ENCODE data around the gene PIK3AP1.
"Not testable (repeated sequence)": the region's sequence is repeated elsewhere in the genome, so short reads cannot be mapped to it uniquely, and the experiment has no call there.

- not testable (repeated sequence) for TF ChIP-seq CTCF (IDR thresholded peaks at IDR 0.05; ENCODE audit: control extremely low read depth in 1 of 3, insufficient read depth in 1 of 3, low read depth in 1 of 3, low read length in 3 of 3); CBX8 (IDR thresholded peaks at IDR 0.05; ENCODE audit: borderline replicate concordance, low read depth, low read length); NANOG (IDR thresholded peaks at IDR 0.05; ENCODE audit: insufficient read depth, low read depth, low read length, poor library complexity, severe bottlenecking); RXRA (IDR thresholded peaks at IDR 0.05; ENCODE audit: insufficient read depth, low read depth, low read length); SP4 (IDR thresholded peaks at IDR 0.05; ENCODE audit: low read length)
These were observed 145.8 kb downstream of the PIK3AP1 start for GRCh38 chr10:96574564-96574963.

All from H1 (cell line).